ENCODE data around the gene CCSER2.

DNA sequence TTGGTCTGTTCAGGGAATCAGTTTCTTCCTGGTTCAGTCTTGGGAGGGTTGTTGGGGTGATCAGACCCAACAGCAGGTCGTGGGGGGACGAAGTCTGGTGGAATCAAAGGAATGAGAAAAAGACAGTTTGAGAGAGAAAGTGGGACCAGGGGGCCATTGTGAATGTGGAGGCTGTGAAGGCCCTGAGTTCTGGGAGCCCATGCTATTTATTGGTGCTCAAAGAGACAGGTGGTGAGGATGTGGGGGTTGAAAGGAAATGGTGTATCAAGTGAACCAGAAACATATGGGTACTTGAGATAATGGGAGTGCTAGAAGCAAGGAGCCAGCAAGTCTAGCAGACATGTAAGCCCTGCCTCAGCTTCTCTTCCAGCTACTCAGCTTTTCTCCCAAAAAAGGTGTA is 84.1 kb downstream of the CCSER2 start:
- TF ChIP-seq CTCF (IDR thresholded peaks at IDR 0.05) (no peak), EP300 (IDR thresholded peaks at IDR 0.05; ENCODE audit: borderline replicate concordance in 1 of 2, low read depth in 1 of 2, low read length in 1 of 2) (no peak), YY1 (IDR thresholded peaks at IDR 0.05; ENCODE audit: low read depth) (no peak), FOXJ3 (CRISPR knock-in tag; IDR thresholded peaks at IDR 0.05) (no peak), JUND (IDR thresholded peaks at IDR 0.05) (no peak), FOXM1 (IDR thresholded peaks at IDR 0.05; ENCODE audit: low read depth) (no peak), RCOR1 (IDR thresholded peaks at IDR 0.05; ENCODE audit: low read length) (no peak)
- TF ChIP-seq, protein P1, sequence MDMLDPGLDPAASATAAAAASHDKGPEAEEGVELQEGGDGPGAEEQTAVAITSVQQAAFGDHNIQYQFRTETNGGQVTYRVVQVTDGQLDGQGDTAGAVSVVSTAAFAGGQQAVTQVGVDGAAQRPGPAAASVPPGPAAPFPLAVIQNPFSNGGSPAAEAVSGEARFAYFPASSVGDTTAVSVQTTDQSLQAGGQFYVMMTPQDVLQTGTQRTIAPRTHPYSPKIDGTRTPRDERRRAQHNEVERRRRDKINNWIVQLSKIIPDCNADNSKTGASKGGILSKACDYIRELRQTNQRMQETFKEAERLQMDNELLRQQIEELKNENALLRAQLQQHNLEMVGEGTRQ (IDR thresholded peaks at IDR 0.05; ENCODE audit: borderline replicate concordance, low read depth, low read length), result no peak

Measured in SK-N-SH (cell line).